HG03139 (cell line): ENCODE results near the gene ZNF804A.

Experiments
- ATAC-seq: cut with Tn5 transposase; IDR thresholded peaks from one replicate; pipeline ENCODE4 v1.9.1; 2021; ENCODE audit not compliant: unreplicated experiment

The ZNF804A gene

GRCh38 chr2:184610891-184611290 is 12.6 kb downstream of the ZNF804A start:
- ATAC-seq: no peak

- ATAC-seq: no peak
These were observed 13.2 kb downstream of the ZNF804A start for GRCh38 chr2:184611361-184612085.

GRCh38 chr2:184620367-184620766 is 22.0 kb downstream of the ZNF804A start:
- ATAC-seq: no peak

- no peak for ATAC-seq
These were observed 26.0 kb downstream of the ZNF804A start for GRCh38 chr2:184624311-184624710.

GRCh38 chr2:184628051-184628450 is 29.7 kb downstream of the ZNF804A start:
- no peak for ATAC-seq

GRCh38 chr2:184633726-184634125 is 35.4 kb downstream of the ZNF804A start:
- no peak for ATAC-seq

GRCh38 chr2:184637781-184638180 is 39.5 kb downstream of the ZNF804A start:
- no peak for ATAC-seq

- ATAC-seq: no peak
These were observed 46.4 kb downstream of the ZNF804A start for GRCh38 chr2:184644685-184645084.

GRCh38 chr2:184646177-184646576 is 47.8 kb downstream of the ZNF804A start:
- no peak for ATAC-seq

- ATAC-seq: no peak
These were observed 48.3 kb downstream of the ZNF804A start for GRCh38 chr2:184646593-184646992.

GRCh38 chr2:184654945-184655344 is 56.6 kb downstream of the ZNF804A start:
- no peak for ATAC-seq

- ATAC-seq: no peak
These were observed 78.8 kb downstream of the ZNF804A start for GRCh38 chr2:184677171-184677570.

- ATAC-seq: no peak
These were observed 81.1 kb downstream of the ZNF804A start for GRCh38 chr2:184679219-184680018.

- no peak for ATAC-seq
These were observed 82.5 kb downstream of the ZNF804A start for GRCh38 chr2:184680825-184681224.

GRCh38 chr2:184681642-184682321 is 83.5 kb downstream of the ZNF804A start:
- no peak for ATAC-seq

GRCh38 chr2:184683911-184684310 is 85.6 kb downstream of the ZNF804A start:
- no peak for ATAC-seq

- no peak for ATAC-seq
These were observed 87.9 kb downstream of the ZNF804A start for GRCh38 chr2:184685999-184686841.

GRCh38 chr2:184689638-184690037 is 91.3 kb downstream of the ZNF804A start:
- no peak for ATAC-seq

- ATAC-seq: no peak
These were observed 93.9 kb downstream of the ZNF804A start for GRCh38 chr2:184692141-184692734.

GRCh38 chr2:184696644-184697043 is 98.3 kb downstream of the ZNF804A start:
- ATAC-seq: no peak
